Stimulated activated CD8-positive, alpha-beta memory T cell treated with anti-CD3 and anti-CD28 coated beads, Interleukin-15, amount 100 ng/mL, for 4 hours (primary cell): ENCODE data around the gene ACAP3.

Source experiments
- DNase-seq, 2 donors: peaks; one replicate each; pipeline ENCODE4 v3.0.0-alpha.2; 2020; ENCODE audit warnings: low read depth in 2 of 2

Gene ACAP3

DNA sequence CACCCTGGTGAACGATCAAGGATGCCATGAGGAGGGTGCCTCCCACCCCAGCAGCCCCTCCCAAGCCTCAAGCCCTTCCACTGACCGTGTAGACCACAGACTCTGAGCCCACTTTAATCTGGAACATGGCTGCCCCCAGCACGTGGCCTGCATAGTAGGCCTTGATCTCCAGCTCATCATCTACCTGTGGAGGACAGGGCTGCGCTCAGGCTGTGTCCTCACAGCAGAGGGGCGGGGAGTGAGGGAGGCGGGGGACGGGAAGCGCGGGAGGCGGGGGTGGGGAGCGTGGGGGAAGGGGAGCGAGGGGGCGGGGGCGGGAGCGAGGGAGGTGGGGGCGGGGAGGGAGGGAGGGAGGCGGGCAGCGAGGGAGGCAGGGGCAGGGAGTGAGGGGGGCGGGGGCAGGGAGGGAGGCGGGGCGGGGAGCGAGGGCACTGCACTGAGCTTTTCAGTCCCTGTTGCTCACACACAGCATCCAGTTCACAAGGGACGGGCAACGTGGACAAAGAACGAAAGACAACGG, 7.8 kb upstream of the ACAP3 start:
- no peak for DNase-seq

DNA sequence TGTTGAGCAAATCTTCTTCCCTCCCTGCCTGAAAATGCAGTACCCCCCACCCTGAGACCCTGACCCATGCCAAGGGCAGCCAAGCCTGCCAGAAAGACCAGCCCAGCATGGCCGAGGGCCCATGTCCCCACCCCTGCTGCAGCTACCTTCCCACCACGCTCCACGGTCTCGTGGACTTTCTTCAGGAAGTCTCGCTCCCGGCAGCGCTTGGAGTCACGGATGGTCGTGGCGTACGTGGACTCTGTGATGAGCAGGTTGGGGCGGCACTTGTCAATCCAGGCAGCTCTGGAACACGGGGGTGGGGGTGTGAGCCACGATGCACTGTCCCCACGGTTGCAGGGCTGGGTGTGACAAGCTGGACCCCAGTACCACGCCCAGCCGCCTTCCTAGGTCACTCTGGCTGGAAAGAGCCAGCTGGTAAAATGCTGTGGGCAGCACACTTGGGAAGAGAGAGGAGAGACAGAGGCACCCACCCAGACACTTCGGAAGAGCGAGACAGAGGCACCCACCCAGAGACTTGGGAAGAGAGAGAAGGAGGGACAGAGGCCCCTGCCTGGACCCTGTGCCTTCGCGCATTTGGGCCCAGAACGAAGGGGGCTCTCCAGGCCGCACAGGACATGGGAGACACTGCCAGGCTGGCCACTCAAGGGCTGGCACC, 7.1 kb upstream of the ACAP3 start:
- DNase-seq, result no peak

DNA sequence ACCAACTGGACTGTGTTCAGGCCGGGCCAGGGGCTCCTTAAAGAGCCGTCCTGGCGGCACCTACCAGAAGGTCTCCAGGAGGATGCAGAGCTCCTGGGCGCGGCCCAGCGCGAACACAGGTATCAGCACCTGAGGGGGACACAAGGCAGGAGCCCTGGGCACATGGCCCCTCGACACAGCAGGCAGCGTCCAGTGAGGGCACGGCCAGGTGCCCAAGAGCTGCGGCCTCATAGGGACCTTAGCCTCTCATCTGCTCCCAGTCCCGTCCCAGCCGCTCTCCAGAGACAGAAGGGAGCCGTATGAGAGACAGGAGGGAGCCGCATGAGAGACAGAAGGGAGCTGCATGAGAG, 6.5 kb upstream of the ACAP3 start:
- no peak for DNase-seq

DNA sequence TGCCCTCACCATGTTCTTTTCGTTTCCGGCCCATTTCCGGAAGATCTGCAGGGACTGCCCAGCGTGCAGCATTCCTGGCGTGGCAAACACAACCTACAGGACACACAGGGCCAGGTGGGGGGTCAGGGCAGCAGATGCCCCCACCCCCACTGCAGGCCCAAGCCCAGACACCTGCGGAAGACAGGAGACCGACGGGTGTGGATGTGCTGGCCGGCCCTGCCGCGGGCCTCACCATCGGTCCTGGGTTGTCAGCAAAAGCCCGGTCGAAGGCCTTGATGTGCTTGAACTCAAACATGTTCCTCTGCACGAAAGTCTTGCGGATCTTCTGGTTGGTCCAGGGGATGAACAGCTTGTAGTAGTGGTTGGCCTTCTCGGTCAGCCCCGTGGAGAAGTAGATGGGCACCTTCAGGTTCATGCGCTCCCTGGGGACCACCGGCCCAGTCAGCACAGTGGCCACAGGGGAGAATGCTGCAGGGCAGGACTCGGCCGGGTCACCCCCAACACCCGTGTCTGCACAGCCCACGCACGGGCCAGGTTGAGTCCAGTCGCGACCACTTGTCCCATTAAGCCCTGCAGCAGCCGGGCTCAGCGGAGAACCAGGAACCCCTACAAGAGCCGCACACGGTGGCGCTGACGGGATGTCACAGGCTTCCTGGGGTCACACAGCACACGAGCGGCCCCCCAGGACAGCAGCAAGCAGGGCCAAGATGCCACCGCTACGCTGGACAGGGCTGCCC, 5.9 kb upstream of the ACAP3 start:
- no peak for DNase-seq

DNA sequence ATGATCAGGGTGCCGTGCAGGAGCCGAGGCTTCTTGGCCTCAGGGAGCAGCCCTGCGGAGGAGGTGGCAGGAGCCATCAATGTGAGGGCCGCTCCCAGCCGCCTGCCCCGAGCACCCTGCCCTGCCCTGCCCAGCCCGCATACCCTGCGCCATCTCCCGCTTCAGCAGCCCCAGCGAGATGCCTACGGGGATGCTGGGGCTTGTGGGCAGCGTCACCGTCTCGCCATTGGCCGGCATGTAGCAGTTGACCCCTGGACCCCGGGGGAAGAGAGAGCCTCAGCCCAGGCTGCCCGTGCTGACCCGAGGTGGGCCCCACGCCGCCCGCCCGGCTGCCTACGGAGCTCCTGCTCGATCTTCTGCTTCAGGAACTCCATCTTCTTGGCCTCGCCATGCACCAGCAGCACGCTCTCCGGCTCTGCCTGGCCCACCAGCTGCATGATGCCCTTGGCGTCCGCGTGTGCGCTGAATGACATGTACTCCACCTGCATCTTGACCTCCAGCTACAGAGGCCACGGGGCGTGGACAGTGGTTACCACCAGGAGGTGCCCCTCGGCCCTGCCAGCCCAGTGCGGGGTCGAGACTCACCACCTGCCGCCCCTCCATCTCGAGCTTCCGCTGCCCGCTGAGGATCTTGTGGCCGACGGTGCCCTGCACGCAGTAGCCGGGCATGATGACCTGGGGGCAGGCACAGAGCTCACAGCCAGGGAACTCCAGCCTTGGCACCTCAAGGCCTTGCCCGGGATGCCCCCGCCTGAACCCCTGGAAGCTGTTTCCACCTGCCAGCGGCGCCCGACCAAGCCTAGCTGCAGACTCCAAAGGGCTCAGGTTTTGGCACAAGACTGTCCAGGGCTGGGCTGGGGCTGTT, 5.0 kb upstream of the ACAP3 start:
- DNase-seq, result no peak

DNA sequence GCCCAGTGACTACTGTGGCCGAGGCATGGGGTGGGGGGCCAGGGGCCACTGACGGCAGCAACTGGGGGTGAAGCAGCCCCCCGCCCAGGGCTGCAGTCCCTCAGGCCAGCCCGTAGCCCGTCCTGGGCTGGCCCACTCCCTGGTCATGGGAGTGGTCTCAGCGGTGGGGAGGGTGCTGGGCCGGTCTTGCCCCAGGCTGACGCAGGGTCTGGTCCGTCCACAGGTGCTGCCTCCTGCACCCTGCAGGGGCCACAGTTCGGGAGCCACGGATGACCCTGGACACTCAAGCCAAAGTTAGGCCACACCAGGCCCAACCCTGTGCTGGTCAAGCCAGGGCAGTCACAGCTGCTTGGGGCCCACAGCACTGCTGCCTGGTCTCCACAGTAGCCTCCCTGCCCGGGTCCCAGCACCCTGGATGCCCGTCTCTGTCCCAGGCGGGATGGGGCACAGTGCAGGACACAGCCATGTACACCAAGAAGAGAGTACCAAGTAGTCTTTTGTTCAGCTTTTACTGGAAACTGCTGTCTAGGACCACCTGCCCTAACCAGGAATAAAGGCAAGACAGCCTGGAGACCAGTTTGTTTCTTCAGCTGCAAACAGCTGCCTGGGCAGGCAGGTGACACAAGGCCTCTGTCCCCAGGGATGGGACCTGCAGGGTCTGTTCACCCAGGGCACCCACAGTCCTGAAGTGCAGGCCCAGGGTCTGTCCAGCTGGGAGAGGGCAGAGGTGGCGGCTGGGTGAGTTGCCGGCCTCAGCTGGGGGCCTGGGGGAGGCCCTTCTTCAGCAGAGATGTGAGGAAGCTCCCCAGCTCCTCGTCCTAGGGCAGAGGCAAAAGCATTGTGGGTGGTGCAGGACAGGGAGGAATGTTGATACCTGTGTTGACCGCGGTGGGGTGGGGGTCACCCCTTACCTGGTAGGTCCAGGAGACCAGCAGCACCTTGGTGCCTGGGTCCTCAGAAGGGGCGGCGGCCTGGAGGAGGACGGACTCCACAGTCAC, 3.7 kb upstream of the ACAP3 start:
- DNase-seq, result no peak

DNA sequence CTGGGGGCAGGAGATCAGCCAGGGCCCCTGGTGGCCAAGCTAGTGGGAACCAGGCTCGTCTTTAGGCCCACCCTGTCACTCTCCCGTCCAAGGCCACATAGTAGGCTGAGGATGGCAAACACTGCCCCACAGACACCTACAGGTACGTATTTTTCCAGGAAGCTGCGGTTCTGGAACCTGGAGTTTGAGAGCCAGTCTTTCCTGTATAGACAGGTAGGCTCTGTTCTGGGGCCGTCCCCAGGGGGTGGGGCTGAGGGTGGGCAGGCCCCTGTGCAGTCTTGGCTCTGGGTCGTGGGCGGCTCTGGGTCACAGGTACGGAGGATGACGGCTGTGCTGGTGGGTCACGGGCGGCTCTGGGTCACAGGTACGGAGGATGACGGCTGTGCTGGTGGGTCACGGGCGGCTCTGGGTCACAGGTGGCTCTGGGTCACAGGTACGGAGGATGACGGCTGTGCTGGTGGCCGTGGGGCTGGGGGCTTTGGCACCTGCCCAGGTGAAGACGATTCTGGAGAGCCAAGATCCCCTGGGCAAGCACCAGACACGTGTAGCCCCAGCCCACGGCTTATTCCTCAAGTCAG, 2.8 kb upstream of the ACAP3 start:
- DNase-seq, result no peak

DNA sequence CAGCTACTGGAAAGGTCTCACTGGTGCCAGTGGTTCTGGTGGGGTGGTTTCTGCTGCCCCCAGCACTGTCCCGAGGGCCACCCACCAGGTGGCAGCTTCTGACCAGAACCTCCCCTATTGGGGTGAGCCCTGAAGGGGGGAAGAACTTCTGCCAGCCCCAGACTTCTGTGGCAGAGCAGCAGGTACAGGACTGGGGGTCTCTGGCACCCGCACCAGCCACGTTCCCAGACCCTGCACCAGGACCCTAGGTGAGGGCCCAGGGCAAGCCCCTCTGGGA, 2.3 kb upstream of the ACAP3 start:
- DNase-seq, result no peak

DNA sequence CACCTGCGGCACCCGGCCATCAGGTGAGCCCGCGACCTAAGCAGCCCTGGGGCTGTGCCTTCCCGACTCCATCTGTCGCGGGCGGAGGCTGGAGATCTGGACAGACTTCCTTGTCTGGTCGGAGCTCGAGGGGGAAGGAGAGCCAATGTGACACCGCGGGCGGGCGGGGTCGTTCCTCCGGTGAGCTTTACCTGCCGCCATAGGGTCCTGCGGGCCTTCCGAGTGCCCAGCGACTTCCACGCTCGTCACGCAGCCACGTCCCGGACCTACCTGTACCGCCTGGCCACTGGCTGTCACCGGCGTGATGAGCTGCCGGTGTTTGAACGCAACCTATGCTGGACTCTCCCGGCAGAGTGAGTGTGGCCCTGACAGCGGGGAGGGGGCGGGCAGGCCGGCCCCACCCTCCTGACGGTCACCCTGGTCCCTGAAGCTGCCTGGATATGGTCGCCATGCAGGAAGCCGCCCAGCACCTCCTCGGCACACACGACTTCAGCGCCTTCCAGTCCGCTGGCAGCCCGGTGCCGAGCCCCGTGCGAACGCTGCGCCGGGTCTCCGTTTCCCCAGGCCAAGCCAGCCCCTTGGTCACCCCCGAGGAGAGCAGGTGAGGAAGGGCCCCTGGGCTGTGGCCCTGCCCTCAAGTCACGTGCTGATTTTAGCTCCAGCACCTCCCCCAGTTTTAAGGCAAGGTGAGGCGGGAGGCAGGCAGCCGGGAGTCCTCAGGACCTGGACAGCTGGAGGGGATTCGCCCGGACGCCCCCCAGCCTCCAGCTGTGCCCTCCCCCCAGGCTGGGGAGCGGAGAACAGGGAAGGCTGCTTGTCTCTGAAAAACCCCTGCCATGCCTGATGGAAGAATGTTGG, 1.8 kb upstream of the ACAP3 start:
- no peak for DNase-seq

DNA sequence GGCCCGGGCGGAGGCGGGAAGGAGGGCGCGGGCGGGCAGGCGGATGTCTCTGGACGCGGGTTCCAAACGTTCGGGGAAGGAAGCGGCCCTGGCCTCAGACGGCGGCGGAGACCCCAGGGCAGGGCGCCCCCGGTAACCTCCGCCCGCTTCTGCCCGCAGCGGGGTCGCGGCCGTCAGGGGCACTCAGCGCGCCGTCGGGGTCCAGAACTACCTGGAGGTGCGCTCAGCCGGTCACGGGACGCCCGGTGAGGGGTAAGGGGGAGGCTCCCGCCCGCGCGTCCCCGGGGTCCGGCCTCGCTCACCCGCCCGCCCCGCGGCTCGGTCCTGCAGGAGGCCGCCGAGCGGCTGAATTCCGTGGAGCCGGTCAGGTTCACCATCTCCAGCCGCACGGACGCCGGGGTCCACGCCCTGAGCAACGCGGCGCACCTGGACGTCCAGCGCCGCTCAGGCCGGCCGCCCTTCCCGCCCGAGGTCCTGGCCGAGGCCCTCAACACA, 1.1 kb upstream of the ACAP3 start:
- DNase-seq, result no peak

DNA sequence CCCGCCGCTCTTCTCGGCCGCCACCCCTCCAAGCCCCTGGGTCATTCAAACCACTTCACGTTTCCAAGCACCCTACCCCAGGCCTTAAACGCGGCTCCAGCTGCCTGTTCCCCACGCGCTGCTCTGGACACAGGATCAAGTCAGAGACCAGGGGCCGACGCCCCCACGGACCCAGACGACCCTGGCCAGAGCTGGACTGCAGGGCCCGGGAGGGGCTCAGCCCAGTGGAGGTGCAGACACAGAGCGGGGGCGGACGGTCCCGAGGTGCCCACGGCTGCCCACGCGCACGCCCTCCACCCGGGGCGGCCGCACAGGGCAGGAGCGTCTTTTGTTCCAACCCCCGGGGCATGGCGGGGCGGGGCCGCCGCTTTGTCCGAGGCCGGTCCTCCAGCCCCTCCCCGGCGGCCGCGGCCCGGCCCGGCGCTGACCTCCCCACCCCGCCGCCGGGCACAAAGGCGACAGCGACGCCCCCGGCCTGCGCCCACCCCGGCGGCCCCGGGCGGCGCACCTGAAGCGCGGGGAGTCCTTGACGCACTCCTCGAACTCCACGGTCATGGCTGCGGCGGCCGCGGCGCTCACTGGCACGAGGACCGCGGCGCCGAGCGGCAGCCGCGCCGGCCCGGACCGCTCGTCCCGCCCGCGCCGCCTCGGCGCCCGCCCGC, 338 bp downstream of the ACAP3 start:
- DNase-seq, result no peak

DNA sequence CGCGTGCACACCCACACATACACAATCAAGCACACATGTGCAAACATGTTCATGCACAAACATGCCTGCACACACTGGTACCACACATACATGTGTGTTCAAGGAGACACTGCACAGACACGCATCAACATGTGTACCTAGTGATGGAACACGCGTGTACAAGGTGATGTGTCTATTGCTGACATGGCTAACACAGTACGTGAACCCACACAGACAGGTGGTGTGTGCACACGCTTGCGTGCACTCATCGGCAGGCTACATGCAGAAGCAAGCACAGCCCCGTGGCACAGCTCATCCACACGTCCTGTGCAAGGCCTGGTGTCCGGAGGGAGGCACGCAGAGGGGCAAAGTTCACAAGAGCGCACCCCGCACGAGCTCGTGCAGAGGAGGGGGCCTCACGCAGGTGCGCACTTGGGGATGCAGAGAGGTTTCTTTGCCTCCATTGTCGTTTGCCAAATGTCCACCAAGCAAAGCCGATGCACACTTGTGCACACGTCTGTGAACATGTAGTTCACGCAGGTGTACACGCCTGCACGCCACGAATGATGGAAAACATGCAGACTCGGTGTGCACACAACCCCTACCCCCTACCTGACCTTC, 969 bp downstream of the ACAP3 start:
- DNase-seq, result no peak

DNA sequence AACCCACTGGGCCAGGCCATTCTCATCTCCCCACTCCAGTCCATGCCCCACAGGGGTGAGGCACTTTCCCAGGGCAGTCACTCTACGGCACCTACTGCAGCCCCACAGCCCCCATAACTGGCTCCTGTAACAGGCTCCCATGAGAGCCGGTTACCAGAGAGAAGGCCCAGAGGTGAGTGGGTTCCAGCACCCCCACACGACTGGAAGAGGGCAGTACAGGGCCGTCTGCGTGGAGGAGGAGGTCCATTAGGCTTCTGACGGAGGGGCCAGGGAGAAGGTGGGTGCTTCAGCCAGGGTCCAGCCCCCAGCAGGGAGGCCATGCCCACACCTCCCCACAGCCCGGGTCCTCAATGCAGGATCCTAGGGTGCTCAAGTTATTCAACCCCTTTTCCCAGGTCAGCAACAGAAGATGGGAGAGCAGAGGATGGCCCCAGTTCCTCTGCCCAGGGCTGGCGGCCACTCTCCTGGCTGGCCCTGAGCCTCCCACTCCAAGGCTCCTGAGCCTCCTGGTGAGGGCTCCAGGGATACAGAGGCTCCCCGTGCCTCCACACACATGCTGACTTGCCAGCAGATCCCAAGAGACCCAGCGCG, 1.6 kb downstream of the ACAP3 start:
- DNase-seq, result no peak

DNA sequence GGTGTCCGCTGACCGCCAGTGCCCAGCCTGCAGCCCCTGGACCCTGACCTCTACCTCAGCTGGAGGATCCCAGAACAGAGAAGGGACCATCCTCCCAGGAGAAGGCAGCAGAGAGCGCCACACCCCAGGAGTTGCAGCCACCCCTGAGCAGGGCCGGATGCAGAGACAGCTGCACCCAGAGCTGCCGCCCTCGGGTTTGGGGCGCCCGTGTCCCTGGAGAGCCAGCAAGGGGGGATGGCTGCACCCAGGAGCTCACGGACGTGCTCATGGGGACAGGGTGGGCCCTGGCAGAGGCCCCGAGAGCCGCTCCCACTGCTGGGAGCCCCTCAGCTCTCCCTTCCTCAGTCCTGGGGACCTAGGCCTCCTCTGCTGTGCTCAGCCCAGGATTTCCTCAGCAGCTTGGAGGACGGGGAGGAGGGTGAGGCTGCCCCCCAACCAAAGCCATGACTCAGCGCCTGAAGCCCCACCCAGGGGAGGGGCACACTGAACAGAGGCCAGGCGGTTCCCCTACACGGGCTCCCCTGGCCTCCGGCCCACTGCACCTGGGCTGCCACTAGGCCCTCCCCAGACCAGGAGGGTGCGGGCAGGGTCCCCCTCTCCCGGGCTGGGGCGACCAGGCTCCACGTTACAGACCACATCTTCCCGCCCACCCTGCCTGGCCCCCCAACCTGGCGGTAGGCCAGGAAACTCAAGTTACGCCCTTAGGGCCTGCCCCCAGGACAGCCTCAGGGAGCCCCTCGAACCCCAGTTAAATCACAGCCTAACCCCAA, 2.2 kb downstream of the ACAP3 start:
- peak; percentile 66 to 67 for DNase-seq

DNA sequence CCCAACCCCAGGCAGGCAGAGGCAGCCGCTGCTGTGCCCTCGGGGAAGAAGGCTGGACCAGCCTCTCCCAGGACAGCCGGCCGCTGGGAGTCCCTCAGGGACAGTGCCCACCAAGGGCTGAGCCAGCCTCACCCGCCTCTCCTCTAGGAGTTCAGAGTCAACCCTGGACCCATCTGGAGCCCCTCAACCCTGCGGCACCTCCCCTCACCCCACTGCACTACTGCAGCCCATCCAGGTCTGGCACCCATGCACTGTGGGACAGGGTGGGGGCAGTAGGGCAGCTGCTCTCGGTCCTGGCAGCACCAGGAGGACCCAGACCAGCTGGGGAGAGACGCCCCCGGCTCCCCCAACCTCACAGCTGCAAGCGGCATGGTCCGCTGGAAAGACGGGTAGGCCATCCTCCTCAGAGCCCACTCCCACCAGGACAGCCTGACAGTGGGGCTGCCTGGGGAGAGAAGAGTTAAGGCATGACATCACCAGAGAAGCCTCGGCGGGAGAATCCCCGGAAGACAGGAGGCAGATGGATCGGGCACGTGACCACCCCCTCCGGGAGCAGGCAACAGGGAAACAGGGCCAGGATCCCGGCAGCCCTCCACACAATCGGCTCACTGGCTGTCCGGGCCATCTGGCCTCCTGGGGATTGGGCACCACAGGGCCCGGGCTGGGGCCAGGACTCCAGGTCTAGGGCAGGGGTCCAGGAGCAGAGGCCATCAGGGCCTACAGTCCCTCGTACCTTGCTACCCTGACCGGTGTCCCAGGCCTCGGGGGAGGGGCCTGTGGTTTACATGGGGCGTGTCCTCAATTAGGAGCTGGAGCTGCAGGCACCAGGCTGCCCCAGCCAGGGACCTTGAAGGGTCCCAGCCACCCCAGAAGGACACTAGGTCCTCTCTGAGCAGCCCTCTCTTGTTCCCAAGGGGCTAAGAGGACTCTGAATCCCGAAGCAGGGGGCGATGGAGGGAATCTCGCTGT, 3.1 kb downstream of the ACAP3 start:
- no peak for DNase-seq

DNA sequence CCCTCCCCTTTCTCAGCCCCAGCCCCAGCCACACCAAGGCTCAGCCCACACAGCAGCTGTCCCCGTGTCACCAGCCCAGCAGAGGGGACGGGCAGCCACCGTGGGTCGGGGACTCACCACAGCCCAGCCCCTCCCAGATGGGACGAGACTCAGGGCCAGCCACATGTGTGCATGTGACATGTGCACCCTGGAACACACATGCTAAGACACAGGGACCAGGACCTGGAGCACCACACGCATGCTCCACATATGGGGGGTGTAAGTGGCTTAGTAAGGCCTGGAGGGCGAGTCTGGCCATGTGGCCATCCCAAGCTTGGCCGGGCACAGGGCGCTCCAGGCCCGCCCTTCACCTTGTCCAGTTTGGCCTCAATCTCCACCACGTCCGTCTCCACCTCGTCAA, 4.0 kb downstream of the ACAP3 start:
- no peak for DNase-seq
